Measurements from ENCODE around the gene GLIS1. TPM values are rescaled to one million over a fixed set of nuclear protein-coding genes. Genes with fewer than 3 reads are reported as not detected.

Gene GLIS1
- polyA plus RNA-seq, 1 donor (not counting 4 experiments of a cell fraction or from before 2014, with no cell fraction given) = not detected

DNA sequence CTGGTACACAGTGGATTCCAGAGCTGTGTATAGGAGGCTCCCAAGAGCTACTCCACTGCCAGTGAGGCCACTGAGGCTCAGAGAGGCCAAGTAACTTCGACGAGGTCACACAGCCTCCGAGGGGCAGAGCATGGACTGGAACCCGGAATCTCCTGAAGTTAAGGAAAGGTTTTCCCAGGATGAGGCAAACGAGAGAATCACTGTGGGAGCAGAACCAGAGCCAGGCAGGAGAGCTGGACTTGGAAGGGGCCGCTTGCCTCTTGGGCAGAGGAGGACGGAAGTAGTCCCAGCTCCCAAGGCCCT, 52.0 kb downstream of the GLIS1 start:
- Histone ChIP-seq H3K4me2 (ENCODE audit: control insufficient read depth, extremely low read depth, insufficient read depth, low read depth, low read length) (no peak overlapping the region), H3K9me1 (ENCODE audit: control insufficient read depth, extremely low read depth, insufficient read depth, low read length) (no peaks in the 10 kb centered on the region), H3K9me3 (ENCODE audit: control insufficient read depth, low read depth, low read length) (no peaks in the 10 kb centered on the region), H3K36me3 (ENCODE audit: control insufficient read depth in 2 of 2, extremely low read depth in 1 of 2, insufficient read depth in 2 of 2, low read length in 2 of 2) (no peaks in the 10 kb centered on the region), H3K9ac (ENCODE audit: control insufficient read depth, extremely low read depth, insufficient read depth, low read length) (no peak overlapping the region), H3K79me2 (ENCODE audit: control insufficient read depth, insufficient read depth, low read length) (no peaks in the 10 kb centered on the region), H4K20me1 (ENCODE audit: control insufficient read depth, extremely low read depth, insufficient read depth, low read length) (no peaks in the 10 kb centered on the region), H3K27ac (ENCODE audit: control insufficient read depth, insufficient read depth, low read length) (no peak overlapping the region), H3K4me3 (ENCODE audit: control insufficient read depth in 2 of 3, extremely low read depth in 1 of 3, insufficient read depth in 2 of 3, low read depth in 1 of 3, low read length in 3 of 3) (no peak overlapping the region), H3K4me1 (ENCODE audit: control insufficient read depth, extremely low read depth, insufficient read depth, low read length) (no peaks in the 10 kb centered on the region), H2AFZ (ENCODE audit: control insufficient read depth, low read length) (no peak overlapping the region), H3K27me3 (ENCODE audit: control insufficient read depth, extremely low read depth, insufficient read depth, low read length) (peaks cover 51% of the 10 kb centered on the region)
- DNase-seq (ENCODE audit: low read depth, low spot score) (no peak), FAIRE-seq (no peak)
- dilution Hi-C loops (cut with MboI; ENCODE audit: extremely low pct_ligation_motif_present, low sequenced_read_pairs) = no loop called here
- TF ChIP-seq, protein P1, sequence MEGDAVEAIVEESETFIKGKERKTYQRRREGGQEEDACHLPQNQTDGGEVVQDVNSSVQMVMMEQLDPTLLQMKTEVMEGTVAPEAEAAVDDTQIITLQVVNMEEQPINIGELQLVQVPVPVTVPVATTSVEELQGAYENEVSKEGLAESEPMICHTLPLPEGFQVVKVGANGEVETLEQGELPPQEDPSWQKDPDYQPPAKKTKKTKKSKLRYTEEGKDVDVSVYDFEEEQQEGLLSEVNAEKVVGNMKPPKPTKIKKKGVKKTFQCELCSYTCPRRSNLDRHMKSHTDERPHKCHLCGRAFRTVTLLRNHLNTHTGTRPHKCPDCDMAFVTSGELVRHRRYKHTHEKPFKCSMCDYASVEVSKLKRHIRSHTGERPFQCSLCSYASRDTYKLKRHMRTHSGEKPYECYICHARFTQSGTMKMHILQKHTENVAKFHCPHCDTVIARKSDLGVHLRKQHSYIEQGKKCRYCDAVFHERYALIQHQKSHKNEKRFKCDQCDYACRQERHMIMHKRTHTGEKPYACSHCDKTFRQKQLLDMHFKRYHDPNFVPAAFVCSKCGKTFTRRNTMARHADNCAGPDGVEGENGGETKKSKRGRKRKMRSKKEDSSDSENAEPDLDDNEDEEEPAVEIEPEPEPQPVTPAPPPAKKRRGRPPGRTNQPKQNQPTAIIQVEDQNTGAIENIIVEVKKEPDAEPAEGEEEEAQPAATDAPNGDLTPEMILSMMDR (optimal IDR thresholded peaks at IDR 0.05 in 1 of 3, IDR thresholded peaks at IDR 0.05 in 1 of 3, conservative IDR thresholded peaks at IDR 0.05 in 1 of 3; ENCODE audit: extremely low read depth in 1 of 3, insufficient read depth in 2 of 3, low read length in 3 of 3) = no peak
- TF ChIP-seq EZH2 (IDR thresholded peaks at IDR 0.05; ENCODE audit: low read length) = no peak

GRCh38 chr1:53686091-53686964, 52.6 kb downstream of the GLIS1 start:
- dilution Hi-C loops (cut with MboI; ENCODE audit: extremely low pct_ligation_motif_present, low sequenced_read_pairs) = no loop called here
- H3K27ac ChIP-seq (ENCODE audit: control insufficient read depth, insufficient read depth, low read length) = no peak overlapping the region
- no peak for TF ChIP-seq EZH2 (IDR thresholded peaks at IDR 0.05; ENCODE audit: low read length)
- TF ChIP-seq, protein P1 (optimal IDR thresholded peaks at IDR 0.05 in 1 of 3, IDR thresholded peaks at IDR 0.05 in 1 of 3, conservative IDR thresholded peaks at IDR 0.05 in 1 of 3; ENCODE audit: extremely low read depth in 1 of 3, insufficient read depth in 2 of 3, low read length in 3 of 3) = no peak
- H3K4me1 ChIP-seq (ENCODE audit: control insufficient read depth, extremely low read depth, insufficient read depth, low read length) = no peaks in the 10 kb centered on the region
- H4K20me1 ChIP-seq (ENCODE audit: control insufficient read depth, extremely low read depth, insufficient read depth, low read length) = no peaks in the 10 kb centered on the region
- DNase-seq (ENCODE audit: low read depth, low spot score) = no peak
- no peak overlapping the region for H3K9ac ChIP-seq (ENCODE audit: control insufficient read depth, extremely low read depth, insufficient read depth, low read length)
- FAIRE-seq = no peak
- no peaks in the 10 kb centered on the region for H3K9me3 ChIP-seq (ENCODE audit: control insufficient read depth, low read depth, low read length)
- no peaks in the 10 kb centered on the region for H3K36me3 ChIP-seq (ENCODE audit: control insufficient read depth in 2 of 2, extremely low read depth in 1 of 2, insufficient read depth in 2 of 2, low read length in 2 of 2)
- no peak overlapping the region for H3K4me2 ChIP-seq (ENCODE audit: control insufficient read depth, extremely low read depth, insufficient read depth, low read depth, low read length)
- H3K79me2 ChIP-seq (ENCODE audit: control insufficient read depth, insufficient read depth, low read length) = no peaks in the 10 kb centered on the region
- H2AFZ ChIP-seq (ENCODE audit: control insufficient read depth, low read length) = no peak overlapping the region
- no peaks in the 10 kb centered on the region for H3K9me1 ChIP-seq (ENCODE audit: control insufficient read depth, extremely low read depth, insufficient read depth, low read length)
- peaks cover 52% of the 10 kb centered on the region for H3K27me3 ChIP-seq (ENCODE audit: control insufficient read depth, extremely low read depth, insufficient read depth, low read length)
- no peak overlapping the region for H3K4me3 ChIP-seq (ENCODE audit: control insufficient read depth in 2 of 3, extremely low read depth in 1 of 3, insufficient read depth in 2 of 3, low read depth in 1 of 3, low read length in 3 of 3)

Data from keratinocyte (primary cell).